ENCODE results near the gene MRPS7.

- TF ChIP-seq POLR2A (IDR thresholded peaks at IDR 0.05; ENCODE audit: low read depth, low read length) (peak; percentile 84), POLR2AphosphoS5 (IDR thresholded peaks at IDR 0.05; ENCODE audit: low read depth, low read length) (peak; percentile 88), TAF1 (IDR thresholded peaks at IDR 0.05; ENCODE audit: low read depth, low read length) (peak; percentile 72; the same call in 1 of the 2 replicates), POU2F2 (IDR thresholded peaks at IDR 0.05; ENCODE audit: low read depth, low read length) (peak; percentile 43; the same call in 1 of the 2 replicates)
These were observed 27.6 kb downstream of the MRPS7 start, which contains the start of gene SLC25A19 for GRCh38 chr17:75289115-75289831.
